ENCODE results near the gene GPS1.

The GPS1 gene

GRCh38 chr17:82103553-82104451 is 52.1 kb downstream of the GPS1 start:
- Histone ChIP-seq H2BK15ac (replicated peaks; ENCODE audit: low read depth) (no peak overlapping the region), H4K5ac (ENCODE audit: low read length) (no peak overlapping the region), H2BK120ac (ENCODE audit: low read depth, low read length) (peak overlapping the region; percentile 28), H3K79me2 (ENCODE audit: control insufficient read depth, insufficient read depth, low read length) (peaks cover 7% of the 10 kb centered on the region), H3K27me3 (ENCODE audit: insufficient read depth, low read length, poor library complexity) (no peaks in the 10 kb centered on the region), H3K23ac (ENCODE audit: low read length) (peak overlapping the region; percentile 33), H3K36me3 (ENCODE audit: control insufficient read depth, insufficient read depth, low read length) (no peaks in the 10 kb centered on the region), H3K4me3 (ENCODE audit: low read length) (no peak overlapping the region), H3K4me1 (ENCODE audit: control insufficient read depth, low read depth, low read length) (peaks cover 15% of the 10 kb centered on the region), H3K27ac (ENCODE audit: low read depth, low read length) (peak overlapping the region; percentile 88), H3K18ac (ENCODE audit: low read length) (peak overlapping the region; percentile 61), H3K4ac (ENCODE audit: low read depth, low read length) (peak overlapping the region; percentile 83), H4K8ac (ENCODE audit: low read depth, low read length) (no peak overlapping the region), H3K56ac (ENCODE audit: low read length) (peak overlapping the region; percentile 91), H3K4me2 (ENCODE audit: low read length) (peak overlapping the region; percentile 19), H3K9ac (ENCODE audit: low read length) (peak overlapping the region; percentile 67), H3K79me1 (ENCODE audit: low read length) (peaks cover 2% of the 10 kb centered on the region), H2BK5ac (ENCODE audit: low read length) (peak overlapping the region; percentile 64), H2AK5ac (ENCODE audit: low read length) (peak overlapping the region; percentile 77)
- WGBS (ENCODE audit: extremely low coverage, insufficient coverage, low lambda C conversion rate) = no CpG with 5 or more reads among the region's 24 CpGs
- DNase-seq = peak; percentile 92

GRCh38 chr17:82104797-82105416 is 53.2 kb downstream of the GPS1 start:
- peak overlapping the region; percentile 17 for H3K4ac ChIP-seq (ENCODE audit: low read depth, low read length)
- no peak overlapping the region for H3K4me2 ChIP-seq (ENCODE audit: low read length)
- no peaks in the 10 kb centered on the region for H3K36me3 ChIP-seq (ENCODE audit: control insufficient read depth, insufficient read depth, low read length)
- H3K27ac ChIP-seq (ENCODE audit: low read depth, low read length) = no peak overlapping the region
- H2BK120ac ChIP-seq (ENCODE audit: low read depth, low read length) = no peak overlapping the region
- peak overlapping the region; percentile 52 for H3K56ac ChIP-seq (ENCODE audit: low read length)
- H3K79me2 ChIP-seq (ENCODE audit: control insufficient read depth, insufficient read depth, low read length) = no peaks in the 10 kb centered on the region
- no peak for DNase-seq
- no peaks in the 10 kb centered on the region for H3K27me3 ChIP-seq (ENCODE audit: insufficient read depth, low read length, poor library complexity)
- peak overlapping the region; percentile 32 for H2BK5ac ChIP-seq (ENCODE audit: low read length)
- H3K9ac ChIP-seq (ENCODE audit: low read length) = peak overlapping the region; percentile 16
- no peak overlapping the region for H3K4me3 ChIP-seq (ENCODE audit: low read length)
- no peak overlapping the region for H3K18ac ChIP-seq (ENCODE audit: low read length)
- no peak overlapping the region for H4K8ac ChIP-seq (ENCODE audit: low read depth, low read length)
- no peaks in the 10 kb centered on the region for H3K79me1 ChIP-seq (ENCODE audit: low read length)
- H3K23ac ChIP-seq (ENCODE audit: low read length) = peak overlapping the region; percentile 74
- no CpG with 5 or more reads among the region's 11 CpGs for WGBS (ENCODE audit: extremely low coverage, insufficient coverage, low lambda C conversion rate)
- H4K5ac ChIP-seq (ENCODE audit: low read length) = no peak overlapping the region
- no peak overlapping the region for H2BK15ac ChIP-seq (replicated peaks; ENCODE audit: low read depth)
- H3K4me1 ChIP-seq (ENCODE audit: control insufficient read depth, low read depth, low read length) = peaks cover 13% of the 10 kb centered on the region
- no peak overlapping the region for H2AK5ac ChIP-seq (ENCODE audit: low read length)

- H2AK5ac ChIP-seq (ENCODE audit: low read length) = no peak overlapping the region
- H3K23ac ChIP-seq (ENCODE audit: low read length) = no peak overlapping the region
- H3K56ac ChIP-seq (ENCODE audit: low read length) = peak overlapping the region; percentile 19
- no peak overlapping the region for H2BK15ac ChIP-seq (replicated peaks; ENCODE audit: low read depth)
- H3K79me2 ChIP-seq (ENCODE audit: control insufficient read depth, insufficient read depth, low read length) = no peaks in the 10 kb centered on the region
- H3K79me1 ChIP-seq (ENCODE audit: low read length) = no peaks in the 10 kb centered on the region
- H2BK120ac ChIP-seq (ENCODE audit: low read depth, low read length) = no peak overlapping the region
- no peaks in the 10 kb centered on the region for H3K36me3 ChIP-seq (ENCODE audit: control insufficient read depth, insufficient read depth, low read length)
- no peaks in the 10 kb centered on the region for H3K27me3 ChIP-seq (ENCODE audit: insufficient read depth, low read length, poor library complexity)
- no peak overlapping the region for H3K4me3 ChIP-seq (ENCODE audit: low read length)
- no peak overlapping the region for H3K9ac ChIP-seq (ENCODE audit: low read length)
- no CpG with 5 or more reads among the region's 13 CpGs for WGBS (ENCODE audit: extremely low coverage, insufficient coverage, low lambda C conversion rate)
- no peak overlapping the region for H3K4me2 ChIP-seq (ENCODE audit: low read length)
- no peak overlapping the region for H3K4ac ChIP-seq (ENCODE audit: low read depth, low read length)
- no peak for DNase-seq
- no peak overlapping the region for H4K5ac ChIP-seq (ENCODE audit: low read length)
- H3K18ac ChIP-seq (ENCODE audit: low read length) = no peak overlapping the region
- H4K8ac ChIP-seq (ENCODE audit: low read depth, low read length) = no peak overlapping the region
- H3K4me1 ChIP-seq (ENCODE audit: control insufficient read depth, low read depth, low read length) = peaks cover 13% of the 10 kb centered on the region
- H2BK5ac ChIP-seq (ENCODE audit: low read length) = no peak overlapping the region
- no peak overlapping the region for H3K27ac ChIP-seq (ENCODE audit: low read depth, low read length)
Observed at GRCh38 chr17:82105417-82105881, 53.8 kb downstream of the GPS1 start.

- no peak overlapping the region for H4K8ac ChIP-seq (ENCODE audit: low read depth, low read length)
- no peak overlapping the region for H3K4me3 ChIP-seq (ENCODE audit: low read length)
- H3K18ac ChIP-seq (ENCODE audit: low read length) = no peak overlapping the region
- no peak overlapping the region for H4K5ac ChIP-seq (ENCODE audit: low read length)
- peak overlapping the region; percentile 36 for H3K9ac ChIP-seq (ENCODE audit: low read length)
- H3K79me1 ChIP-seq (ENCODE audit: low read length) = no peaks in the 10 kb centered on the region
- H3K79me2 ChIP-seq (ENCODE audit: control insufficient read depth, insufficient read depth, low read length) = no peaks in the 10 kb centered on the region
- H3K27ac ChIP-seq (ENCODE audit: low read depth, low read length) = no peak overlapping the region
- H3K23ac ChIP-seq (ENCODE audit: low read length) = no peak overlapping the region
- H3K36me3 ChIP-seq (ENCODE audit: control insufficient read depth, insufficient read depth, low read length) = no peaks in the 10 kb centered on the region
- peak; percentile 95 for DNase-seq
- no peak overlapping the region for H2BK15ac ChIP-seq (replicated peaks; ENCODE audit: low read depth)
- no peak overlapping the region for H3K4me2 ChIP-seq (ENCODE audit: low read length)
- H3K27me3 ChIP-seq (ENCODE audit: insufficient read depth, low read length, poor library complexity) = no peaks in the 10 kb centered on the region
- no peak overlapping the region for H2BK5ac ChIP-seq (ENCODE audit: low read length)
- H3K4me1 ChIP-seq (ENCODE audit: control insufficient read depth, low read depth, low read length) = peaks cover 13% of the 10 kb centered on the region
- peak overlapping the region; percentile 73 for H3K56ac ChIP-seq (ENCODE audit: low read length)
- H2AK5ac ChIP-seq (ENCODE audit: low read length) = no peak overlapping the region
- WGBS (ENCODE audit: extremely low coverage, insufficient coverage, low lambda C conversion rate) = no CpG with 5 or more reads among the region's 24 CpGs
- H3K4ac ChIP-seq (ENCODE audit: low read depth, low read length) = no peak overlapping the region
- H2BK120ac ChIP-seq (ENCODE audit: low read depth, low read length) = no peak overlapping the region
Observed at GRCh38 chr17:82105882-82106687, 54.4 kb downstream of the GPS1 start.

GRCh38 chr17:82106688-82107305 is 55.1 kb downstream of the GPS1 start:
- Histone ChIP-seq H3K79me1 (ENCODE audit: low read length) (no peaks in the 10 kb centered on the region), H3K36me3 (ENCODE audit: control insufficient read depth, insufficient read depth, low read length) (no peaks in the 10 kb centered on the region), H3K27me3 (ENCODE audit: insufficient read depth, low read length, poor library complexity) (no peaks in the 10 kb centered on the region), H3K18ac (ENCODE audit: low read length) (no peak overlapping the region), H3K56ac (ENCODE audit: low read length) (peak overlapping the region; percentile 68), H2BK5ac (ENCODE audit: low read length) (no peak overlapping the region), H3K9ac (ENCODE audit: low read length) (peak overlapping the region; percentile 36), H2BK15ac (replicated peaks; ENCODE audit: low read depth) (no peak overlapping the region), H3K4ac (ENCODE audit: low read depth, low read length) (no peak overlapping the region), H2BK120ac (ENCODE audit: low read depth, low read length) (no peak overlapping the region), H3K79me2 (ENCODE audit: control insufficient read depth, insufficient read depth, low read length) (no peaks in the 10 kb centered on the region), H4K8ac (ENCODE audit: low read depth, low read length) (no peak overlapping the region), H3K4me1 (ENCODE audit: control insufficient read depth, low read depth, low read length) (peaks cover 13% of the 10 kb centered on the region), H2AK5ac (ENCODE audit: low read length) (no peak overlapping the region), H4K5ac (ENCODE audit: low read length) (no peak overlapping the region), H3K27ac (ENCODE audit: low read depth, low read length) (no peak overlapping the region), H3K4me2 (ENCODE audit: low read length) (no peak overlapping the region), H3K23ac (ENCODE audit: low read length) (no peak overlapping the region), H3K4me3 (ENCODE audit: low read length) (no peak overlapping the region)
- DNase-seq = no peak
- no CpG with 5 or more reads among the region's 9 CpGs for WGBS (ENCODE audit: extremely low coverage, insufficient coverage, low lambda C conversion rate)
